Body of pancreas (tissue), 4 donors: ENCODE measurements around the gene KMT5C. TPM values are rescaled to one million over a fixed set of nuclear protein-coding genes. Genes with fewer than 3 reads are reported as not detected.

ENCODE experiments used
- ATAC-seq: fragments of 150-250 bp; one replicate; pipeline ENCODE4 v1.9.1; 2016
- DNase-seq, 4 donors: peaks; one replicate each; pipeline ENCODE4 v3.0.0-alpha.2; 2019
- H3K27ac ChIP-seq, 4 donors: fragments of 200-600 bp; sonication (generic); 1 replicate in 3 of 4; 2 replicates in 1 of 4; pipeline versions ENCODE4 v1.5.1 to v1.6.1; 2016 to 2019; ENCODE audit warnings: mild to moderate bottlenecking in 1 of 4, mixed read lengths in 1 of 4, moderate library complexity in 1 of 4
- H3K27me3 ChIP-seq, 2 donors: fragments of 200-600 bp; sonication (generic); one replicate each; pipeline ENCODE4 v1.6.0; 2016; ENCODE audit warnings: mild to moderate bottlenecking in 1 of 2
- H3K36me3 ChIP-seq, 2 donors: fragments of 200-600 bp; sonication (generic); replicated peaks in 1 of 2; 2 replicates each; pipeline ENCODE4 v1.5.1; 2016; ENCODE audit warnings: low read depth in 2 of 2; ENCODE audit not compliant: insufficient read depth in 1 of 2
- H3K4me1 ChIP-seq: fragments of 200-600 bp; sonication (generic); one replicate; pipeline ENCODE4 v1.6.0; 2016
- H3K4me3 ChIP-seq, 2 donors: fragments of 200-600 bp; sonication (generic); 1 replicate in 1 of 2; 2 replicates in 1 of 2; pipeline ENCODE4 v1.5.1; 2016 to 2019
- H3K9me3 ChIP-seq, 3 donors: fragments of 200-600 bp; sonication (generic); 1 replicate in 2 of 3; 2 replicates in 1 of 3; pipeline ENCODE4 v1.5.1; 2016
- POLR2A ChIP-seq, 3 donors: fragments of 450-650 bp; IDR thresholded peaks; one replicate each; pipeline ENCODE4 v1.6.1; 2016; ENCODE audit warnings: antibody characterized with exemption in 3 of 3, mild to moderate bottlenecking in 2 of 3
- WGBS, 2 donors: methylation state at CpG; one replicate each; pipeline ENCODE4 v1.1.5; 2017; 5-methylcytosine and 5-hydroxymethylcytosine counted together
- intact Hi-C: fragments of 100-400 bp; cut with DNase I; formaldehyde crosslinking; loops from one replicate; pipeline ENCODE4 v1.15.1; 2023
- total RNA-seq, 2 donors: library from RNA; depleted of rRNA; stranded (reverse); fragments of >200 nt; gene quantifications; one replicate each; pipeline ENCODE4 v1.1.0, GENCODE V29; 2016
- TF ChIP-seq, protein P1 (sequence below), 7 experiments: fragments of 450-650 bp in 4 of 7; fragments of 200-600 bp in 3 of 7; sonication (generic) in 3 of 7; IDR thresholded peaks; one replicate each; pipeline ENCODE4 v1.5.1; 2016 to 2019; ENCODE audit warnings: antibody characterized with exemption in 7 of 7

KMT5C gene
- 10 to 100 TPM; 14.8 to 17.6 TPM for total RNA-seq

- peaks cover 26% of the 10 kb centered on the region for H3K4me1 ChIP-seq
- H3K9me3 ChIP-seq = no peaks in the 10 kb centered on the region
- H3K27me3 ChIP-seq = no peaks in the 10 kb centered on the region
- intact Hi-C loops = no loop called here
- ATAC-seq (peak; percentile 86), DNase-seq (peak; percentile 100)
- peak in 1 of 3 donors; percentile 96 for TF ChIP-seq POLR2A (IDR thresholded peaks at IDR 0.05)
- TF ChIP-seq, protein P1, sequence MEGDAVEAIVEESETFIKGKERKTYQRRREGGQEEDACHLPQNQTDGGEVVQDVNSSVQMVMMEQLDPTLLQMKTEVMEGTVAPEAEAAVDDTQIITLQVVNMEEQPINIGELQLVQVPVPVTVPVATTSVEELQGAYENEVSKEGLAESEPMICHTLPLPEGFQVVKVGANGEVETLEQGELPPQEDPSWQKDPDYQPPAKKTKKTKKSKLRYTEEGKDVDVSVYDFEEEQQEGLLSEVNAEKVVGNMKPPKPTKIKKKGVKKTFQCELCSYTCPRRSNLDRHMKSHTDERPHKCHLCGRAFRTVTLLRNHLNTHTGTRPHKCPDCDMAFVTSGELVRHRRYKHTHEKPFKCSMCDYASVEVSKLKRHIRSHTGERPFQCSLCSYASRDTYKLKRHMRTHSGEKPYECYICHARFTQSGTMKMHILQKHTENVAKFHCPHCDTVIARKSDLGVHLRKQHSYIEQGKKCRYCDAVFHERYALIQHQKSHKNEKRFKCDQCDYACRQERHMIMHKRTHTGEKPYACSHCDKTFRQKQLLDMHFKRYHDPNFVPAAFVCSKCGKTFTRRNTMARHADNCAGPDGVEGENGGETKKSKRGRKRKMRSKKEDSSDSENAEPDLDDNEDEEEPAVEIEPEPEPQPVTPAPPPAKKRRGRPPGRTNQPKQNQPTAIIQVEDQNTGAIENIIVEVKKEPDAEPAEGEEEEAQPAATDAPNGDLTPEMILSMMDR (IDR thresholded peaks at IDR 0.05) = peak; percentile 23 to 84 (median 70)
- H3K36me3 ChIP-seq = no peaks in the 10 kb centered on the region
- WGBS, 2 donors = 0% methylated on average over 20 to 63 of the region's 63 CpGs
- H3K27ac ChIP-seq = peak within 1 kb of the TSS; percentile 94 to 97 (median 96)
- H3K4me3 ChIP-seq = peak within 1 kb of the TSS; percentile 49 to 98
Observed at GRCh38 chr19:55339105-55339888, at the start of gene KMT5C. Gene KMT5C, plus strand, starts transcription at chr19:55339876. Its CDS starts 2,061 bp downstream, at chr19:55341937.

- intact Hi-C loops = no loop called here
- ATAC-seq = no peak
- no peaks in the 10 kb centered on the region for H3K27me3 ChIP-seq
- H3K36me3 ChIP-seq = no peaks in the 10 kb centered on the region
- no peak for DNase-seq
- 82 to 86% methylated on average over 9 to 10 of the region's 10 CpGs for WGBS, 2 donors
- no peak for TF ChIP-seq POLR2A (IDR thresholded peaks at IDR 0.05)
- TF ChIP-seq, protein P1 (IDR thresholded peaks at IDR 0.05) = no peak
- peaks cover 10% of the 10 kb centered on the region for H3K4me1 ChIP-seq
- no peak overlapping the region for H3K4me3 ChIP-seq
- no peaks in the 10 kb centered on the region for H3K9me3 ChIP-seq
- no peak overlapping the region for H3K27ac ChIP-seq
Observed at GRCh38 chr19:55297267-55297666, 42.4 kb upstream of the KMT5C start.

- H3K36me3 ChIP-seq = no peaks in the 10 kb centered on the region
- intact Hi-C loops = loop anchor here (10.0 kb wide), 1 partner anchor 85 kb away; the partner anchor contains the start of genes RPL28 and TMEM238
- no peak for ATAC-seq
Observed at GRCh38 chr19:55299991-55300390, 39.7 kb upstream of the KMT5C start.

GRCh38 chr19:55300886-55301458 is 38.7 kb upstream of the KMT5C start:
- intact Hi-C loops = loop anchor here (10.0 kb wide), 1 partner anchor 84 kb away; the partner anchor contains the start of genes RPL28 and TMEM238
- Histone ChIP-seq H3K36me3 (no peaks in the 10 kb centered on the region), H3K27me3 (no peaks in the 10 kb centered on the region), H3K4me3 (no peak overlapping the region), H3K27ac (no peak overlapping the region), H3K9me3 (no peaks in the 10 kb centered on the region), H3K4me1 (peaks cover 10% of the 10 kb centered on the region)
- 61% methylated on average over 10 to 15 of the region's 15 CpGs for WGBS, 2 donors
- ATAC-seq = no peak
- TF ChIP-seq, protein P1 (IDR thresholded peaks at IDR 0.05) = no peak
- no peak for TF ChIP-seq POLR2A (IDR thresholded peaks at IDR 0.05)
- DNase-seq = no peak

More at GRCh38 chr19:55299991-55300390, 39.7 kb upstream of the KMT5C start:
- Histone ChIP-seq H3K4me1 (peaks cover 10% of the 10 kb centered on the region), H3K4me3 (no peak overlapping the region), H3K27me3 (no peaks in the 10 kb centered on the region), H3K27ac (no peak overlapping the region), H3K9me3 (no peaks in the 10 kb centered on the region)
- TF ChIP-seq, protein P1 (IDR thresholded peaks at IDR 0.05) = no peak
- no peak for TF ChIP-seq POLR2A (IDR thresholded peaks at IDR 0.05)
- DNase-seq = no peak
- 81 to 85% methylated on average over 6 to 10 of the region's 10 CpGs for WGBS, 2 donors
